Activated T-cell treated with anti-CD3 and anti-CD28 coated beads, Interleukin-2, amount 50 U/mL, for 24 hours (primary cell): Measurements from ENCODE around the gene RUFY2.
"Not testable (repeated sequence)": the region's sequence is repeated elsewhere in the genome, so short reads cannot be mapped to it uniquely, and the experiment has no call there.

Experiments used
- DNase-seq: peaks from one replicate; pipeline ENCODE4 v3.0.0-alpha.2; 2020
- H3K27ac Mint-ChIP-seq: 2 replicates; pipeline ENCODE4 v1.8.0; 2020; ENCODE audit warnings: mild to moderate bottlenecking, mixed read lengths
- H3K27me3 Mint-ChIP-seq: 2 replicates; pipeline ENCODE4 v1.8.0; 2020; ENCODE audit warnings: mixed read lengths
- H3K36me3 Mint-ChIP-seq: 2 replicates; pipeline ENCODE4 v1.8.0; 2020; ENCODE audit warnings: low read depth, mixed read lengths
- H3K4me1 Mint-ChIP-seq: 2 replicates; pipeline ENCODE4 v1.8.0; 2020; ENCODE audit warnings: low read depth, mixed read lengths
- H3K4me3 Mint-ChIP-seq: 2 replicates; pipeline ENCODE4 v1.8.0; 2020; ENCODE audit warnings: mild to moderate bottlenecking, moderate library complexity, mixed read lengths
- H3K9me3 Mint-ChIP-seq: 2 replicates; pipeline ENCODE4 v1.8.0; 2020; ENCODE audit warnings: mixed read lengths

Gene RUFY2

GRCh38 chr10:68318331-68319059 is 88.6 kb downstream of the RUFY2 start:
- H3K27me3 Mint-ChIP-seq, result no peaks in the 10 kb centered on the region
- no peak overlapping the region for H3K27ac Mint-ChIP-seq
- H3K4me1 Mint-ChIP-seq, result peaks cover 6% of the 10 kb centered on the region
- no peak for DNase-seq
- H3K9me3 Mint-ChIP-seq, result peaks cover 17% of the 10 kb centered on the region
- H3K36me3 Mint-ChIP-seq, result peaks cover 3% of the 10 kb centered on the region
- no peak overlapping the region for H3K4me3 Mint-ChIP-seq

- Mint-ChIP-seq H3K27ac (no peak overlapping the region), H3K4me1 (peaks cover 7% of the 10 kb centered on the region), H3K9me3 (peaks cover 17% of the 10 kb centered on the region), H3K36me3 (peaks cover 3% of the 10 kb centered on the region), H3K27me3 (no peaks in the 10 kb centered on the region), H3K4me3 (no peak overlapping the region)
- DNase-seq, result no peak
Measured at GRCh38 chr10:68315582-68315981, 91.5 kb downstream of the RUFY2 start.

GRCh38 chr10:68314930-68315329 is 92.1 kb downstream of the RUFY2 start:
- peaks cover 17% of the 10 kb centered on the region for H3K9me3 Mint-ChIP-seq
- not testable (repeated sequence) for H3K27me3 Mint-ChIP-seq, H3K36me3 Mint-ChIP-seq, H3K27ac Mint-ChIP-seq, H3K4me1 Mint-ChIP-seq, H3K4me3 Mint-ChIP-seq, DNase-seq

GRCh38 chr10:68310531-68310930 is 96.5 kb downstream of the RUFY2 start:
- no peaks in the 10 kb centered on the region for H3K9me3 Mint-ChIP-seq
- H3K4me3 Mint-ChIP-seq, result no peak overlapping the region
- peaks cover 7% of the 10 kb centered on the region for H3K4me1 Mint-ChIP-seq
- H3K27me3 Mint-ChIP-seq, result no peaks in the 10 kb centered on the region
- H3K27ac Mint-ChIP-seq, result no peak overlapping the region
- H3K36me3 Mint-ChIP-seq, result no peaks in the 10 kb centered on the region
- no peak for DNase-seq

GRCh38 chr10:68305854-68306253 is 101.2 kb downstream of the RUFY2 start:
- Mint-ChIP-seq H3K27me3 (no peaks in the 10 kb centered on the region), H3K27ac (no peak overlapping the region)
- DNase-seq, result no peak

GRCh38 chr10:68303849-68304412 is 103.1 kb downstream of the RUFY2 start:
- H3K27me3 Mint-ChIP-seq, result no peaks in the 10 kb centered on the region
- no peak for DNase-seq
- no peaks in the 10 kb centered on the region for H3K4me1 Mint-ChIP-seq
- no peaks in the 10 kb centered on the region for H3K9me3 Mint-ChIP-seq
- no peaks in the 10 kb centered on the region for H3K36me3 Mint-ChIP-seq
- H3K27ac Mint-ChIP-seq, result no peak overlapping the region
- H3K4me3 Mint-ChIP-seq, result no peak overlapping the region

More at GRCh38 chr10:68305854-68306253, 101.2 kb downstream of the RUFY2 start:
- H3K4me3 Mint-ChIP-seq, result no peak overlapping the region
- H3K9me3 Mint-ChIP-seq, result no peaks in the 10 kb centered on the region
- H3K36me3 Mint-ChIP-seq, result no peaks in the 10 kb centered on the region
- no peaks in the 10 kb centered on the region for H3K4me1 Mint-ChIP-seq

GRCh38 chr10:68302871-68303270 is 104.2 kb downstream of the RUFY2 start:
- no peaks in the 10 kb centered on the region for H3K27me3 Mint-ChIP-seq
- DNase-seq, result no peak
- H3K9me3 Mint-ChIP-seq, result no peaks in the 10 kb centered on the region
- H3K4me3 Mint-ChIP-seq, result no peak overlapping the region
- no peaks in the 10 kb centered on the region for H3K4me1 Mint-ChIP-seq
- H3K27ac Mint-ChIP-seq, result no peak overlapping the region
- no peaks in the 10 kb centered on the region for H3K36me3 Mint-ChIP-seq

GRCh38 chr10:68302503-68302823 is 104.6 kb downstream of the RUFY2 start:
- Mint-ChIP-seq H3K4me1 (no peaks in the 10 kb centered on the region), H3K36me3 (no peaks in the 10 kb centered on the region), H3K27ac (no peak overlapping the region), H3K27me3 (no peaks in the 10 kb centered on the region), H3K4me3 (no peak overlapping the region), H3K9me3 (no peaks in the 10 kb centered on the region)
- DNase-seq, result no peak

GRCh38 chr10:68301790-68302502 is 105.1 kb downstream of the RUFY2 start:
- H3K9me3 Mint-ChIP-seq, result no peaks in the 10 kb centered on the region
- no peak for DNase-seq
- H3K4me1 Mint-ChIP-seq, result no peaks in the 10 kb centered on the region
- H3K4me3 Mint-ChIP-seq, result no peak overlapping the region
- no peaks in the 10 kb centered on the region for H3K27me3 Mint-ChIP-seq
- H3K27ac Mint-ChIP-seq, result no peak overlapping the region
- H3K36me3 Mint-ChIP-seq, result no peaks in the 10 kb centered on the region

GRCh38 chr10:68301301-68301700 is 105.8 kb downstream of the RUFY2 start:
- Mint-ChIP-seq H3K27ac (no peak overlapping the region), H3K27me3 (no peaks in the 10 kb centered on the region), H3K36me3 (no peaks in the 10 kb centered on the region), H3K4me1 (no peaks in the 10 kb centered on the region), H3K4me3 (no peak overlapping the region), H3K9me3 (no peaks in the 10 kb centered on the region)
- no peak for DNase-seq

GRCh38 chr10:68296843-68297663 is 110.0 kb downstream of the RUFY2 start:
- Mint-ChIP-seq H3K27me3 (no peaks in the 10 kb centered on the region), H3K4me3 (no peak overlapping the region), H3K4me1 (no peaks in the 10 kb centered on the region), H3K27ac (no peak overlapping the region), H3K36me3 (no peaks in the 10 kb centered on the region), H3K9me3 (no peaks in the 10 kb centered on the region)
- no peak for DNase-seq
